SK-N-SH (cell line): ENCODE measurements around the gene C10orf88. TPM values are rescaled to one million over a fixed set of nuclear protein-coding genes. Genes with fewer than 3 reads are reported as not detected.

Experiments used
- CTCF ChIA-PET: fragments of 300-600, 350-600 bp; formaldehyde crosslinking; extraction: SDS; loops from one replicate; lab custom pipeline; 2021; lab: Yijun Ruan, JAX
- POLR2A ChIA-PET: fragments of 350-600 bp; sonication (Branson Sonifier 250); formaldehyde crosslinking; extraction: SDS; loops from one replicate; lab custom pipeline; 2020; ENCODE audit warnings: antibody characterized with exemption, inconsistent platforms; lab: Yijun Ruan, JAX
- DNase-seq: peaks from one replicate; pipeline ENCODE4 v3.0.0; 2012
- H2AFZ ChIP-seq: fragments of 200-600 bp; sonication (generic); 2 replicates; pipeline ENCODE4 v1.8.1; 2016; ENCODE audit warnings: antibody characterized with exemption, mild to moderate bottlenecking, low read depth
- H3F3A ChIP-seq: fragments of 200-600 bp; sonication (generic); replicated peaks from 2 replicates; pipeline ENCODE3; 2016; ENCODE audit warnings: antibody characterized with exemption, mild to moderate bottlenecking; ENCODE audit not compliant: insufficient read depth
- H3K27ac ChIP-seq, 2 experiments: fragments of 200-500 bp in 1 of 2; fragments of 200-600 bp in 1 of 2; sonication (Bioruptor generic) in 1 of 2; sonication (generic), shearing (Covaris generic) in 1 of 2; 2 replicates each; pipeline versions ENCODE4 v1.5.1 to v1.6.1; 2014 to 2016; ENCODE audit warnings: low read depth in 2 of 2, inconsistent platforms in 1 of 2, low read length in 1 of 2, mild to moderate bottlenecking in 1 of 2, mixed read lengths in 1 of 2
- H3K27me3 ChIP-seq: fragments of 200-600 bp; sonication (generic), shearing (Covaris generic); 2 replicates; pipeline ENCODE4 v1.6.1; 2016; ENCODE audit warnings: mixed run types; ENCODE audit not compliant: insufficient read depth
- H3K36me3 ChIP-seq, 2 experiments: fragments of 200-500 bp in 1 of 2; fragments of 200-600 bp in 1 of 2; sonication (Bioruptor generic) in 1 of 2; sonication (generic) in 1 of 2; replicated peaks in 1 of 2; 2 replicates each; pipeline versions ENCODE3 to v1.5.1; 2014 to 2016; ENCODE audit warnings: low read length in 1 of 2, mild to moderate bottlenecking in 1 of 2; ENCODE audit not compliant: insufficient read depth in 2 of 2, control insufficient read depth in 1 of 2
- H3K4me1 ChIP-seq, 2 experiments: fragments of 200-500 bp in 1 of 2; fragments of 200-600 bp in 1 of 2; sonication (Bioruptor generic) in 1 of 2; sonication (generic), shearing (Covaris generic) in 1 of 2; 2 replicates each; pipeline versions ENCODE4 v1.5.1 to v1.6.1; 2014 to 2016; ENCODE audit warnings: low read depth in 1 of 2, low read length in 1 of 2, mixed run types in 1 of 2; ENCODE audit not compliant: insufficient read depth in 2 of 2, control insufficient read depth in 1 of 2
- H3K4me2 ChIP-seq: fragments of 200-600 bp; sonication (generic), shearing (Covaris generic); 2 replicates; pipeline ENCODE4 v1.6.1; 2017; ENCODE audit warnings: mixed run types
- H3K4me3 ChIP-seq, 2 experiments: fragments of 200-500 bp in 1 of 2; fragments of 200-600 bp in 1 of 2; sonication (Bioruptor generic) in 1 of 2; sonication (generic), shearing (Covaris generic) in 1 of 2; 2 replicates each; pipeline versions ENCODE4 v1.5.1 to v1.8.1; 2014 to 2016; ENCODE audit warnings: low read depth in 2 of 2, inconsistent platforms in 1 of 2, low read length in 1 of 2, mild to moderate bottlenecking in 1 of 2, mixed read lengths in 1 of 2, moderate library complexity in 1 of 2
- H3K79me2 ChIP-seq: fragments of 200-600 bp; sonication (generic); 2 replicates; pipeline ENCODE4 v1.8.1; 2017; ENCODE audit warnings: mild to moderate bottlenecking; ENCODE audit not compliant: insufficient read depth
- H3K9ac ChIP-seq: fragments of 200-600 bp; sonication (generic); 2 replicates; pipeline ENCODE4 v1.6.1; 2017; ENCODE audit warnings: mixed run types
- H3K9me2 ChIP-seq: fragments of 200-600 bp; sonication (generic); 2 replicates; pipeline ENCODE4 v1.6.1; 2017; ENCODE audit warnings: mixed run types
- H3K9me3 ChIP-seq: fragments of 200-600 bp; sonication (generic); 2 replicates; pipeline ENCODE4 v1.6.1; 2017; ENCODE audit warnings: mixed run types, mild to moderate bottlenecking, moderate library complexity
- H4K20me1 ChIP-seq: fragments of 200-600 bp; sonication (generic); 2 replicates; pipeline ENCODE4 v1.6.1; 2017; ENCODE audit warnings: mild to moderate bottlenecking, mixed run types; ENCODE audit not compliant: insufficient read depth
- FOSL2 ChIP-seq: IDR thresholded peaks from 2 replicates; pipeline ENCODE4 v1.4.0; 2012; ENCODE audit warnings: low read depth, mild to moderate bottlenecking, moderate library complexity, borderline replicate concordance
- FOXJ3 ChIP-seq: sonication (generic); formaldehyde crosslinking; IDR thresholded peaks from 2 replicates; pipeline ENCODE4 v1.5.1; 2020; ENCODE audit warnings: mild to moderate bottlenecking, missing genetic modification reagents
- GABPA ChIP-seq: IDR thresholded peaks from 2 replicates; pipeline ENCODE4 v1.4.0; 2012; ENCODE audit warnings: low read depth, mild to moderate bottlenecking
- MEF2A ChIP-seq: IDR thresholded peaks from 2 replicates; pipeline ENCODE4 v1.4.0; 2012; ENCODE audit warnings: low read depth, borderline replicate concordance
- NFIC ChIP-seq: IDR thresholded peaks from 2 replicates; pipeline ENCODE4 v1.4.0; 2012; ENCODE audit warnings: borderline replicate concordance
- POLR2AphosphoS5 ChIP-seq: IDR thresholded peaks from 2 replicates; pipeline ENCODE4 v1.6.1; 2012; ENCODE audit warnings: low read depth, low read length
- RAD21 ChIP-seq: IDR thresholded peaks from 2 replicates; pipeline ENCODE4 v1.6.1; 2012; ENCODE audit warnings: mild to moderate bottlenecking, low read length
- SMC3 ChIP-seq: IDR thresholded peaks from 2 replicates; pipeline ENCODE4 v1.6.1; 2012; ENCODE audit warnings: low read depth, low read length, improper control_type of control experiment
- TEAD4 ChIP-seq: IDR thresholded peaks from 2 replicates; pipeline ENCODE4 v1.4.0; 2012; ENCODE audit warnings: mild to moderate bottlenecking, borderline replicate concordance; ENCODE audit not compliant: insufficient read depth
- polyA plus RNA-seq, 3 experiments: library from polyadenylated mRNA; depleted of rRNA; stranded (reverse); fragments of >200 nt; gene quantifications; 2 replicates each; pipeline ENCODE4 v1.2.3, GENCODE V29; 2012
- TF ChIP-seq, protein P1 (sequence below): IDR thresholded peaks from 2 replicates; pipeline ENCODE4 v1.6.1; 2012; ENCODE audit warnings: mild to moderate bottlenecking, low read depth, low read length, moderate library complexity
- TF ChIP-seq, protein P2 (sequence below): IDR thresholded peaks from 2 replicates; pipeline ENCODE4; 2012
- TF ChIP-seq, protein P3 (sequence below): fragments of 200-600 bp; sonication (generic); IDR thresholded peaks from 2 replicates; pipeline ENCODE4 v1.6.1; 2017; ENCODE audit warnings: antibody characterized with exemption, mild to moderate bottlenecking, moderate library complexity
- TF ChIP-seq, protein P4 (sequence below): IDR thresholded peaks from 2 replicates; pipeline ENCODE4 v1.4.0; 2012; ENCODE audit warnings: low read depth, borderline replicate concordance

Gene C10orf88
- polyA plus RNA-seq, 1 of the 3 experiments (the other 2 are of a cell fraction), result 2.7 TPM

DNA sequence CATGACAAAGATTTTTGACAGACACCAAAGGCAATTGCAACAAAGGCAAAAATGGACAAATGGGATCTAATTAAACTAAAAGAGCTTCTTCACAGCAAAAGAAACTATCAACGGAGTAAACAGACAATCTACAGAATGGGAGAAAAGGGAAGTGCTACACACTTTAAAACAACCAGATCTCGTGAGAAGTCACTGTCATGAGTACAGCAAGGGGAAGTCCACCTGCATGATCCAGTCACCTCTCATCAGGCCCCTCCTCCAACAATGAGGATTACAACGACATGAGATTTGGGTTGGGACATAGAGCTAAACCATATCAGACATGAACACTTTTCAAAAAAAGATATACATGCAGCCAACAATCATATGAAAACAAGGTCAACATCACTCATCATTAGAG lies 14.7 kb upstream of the C10orf88 start (continued):
- TF ChIP-seq, protein P1, sequence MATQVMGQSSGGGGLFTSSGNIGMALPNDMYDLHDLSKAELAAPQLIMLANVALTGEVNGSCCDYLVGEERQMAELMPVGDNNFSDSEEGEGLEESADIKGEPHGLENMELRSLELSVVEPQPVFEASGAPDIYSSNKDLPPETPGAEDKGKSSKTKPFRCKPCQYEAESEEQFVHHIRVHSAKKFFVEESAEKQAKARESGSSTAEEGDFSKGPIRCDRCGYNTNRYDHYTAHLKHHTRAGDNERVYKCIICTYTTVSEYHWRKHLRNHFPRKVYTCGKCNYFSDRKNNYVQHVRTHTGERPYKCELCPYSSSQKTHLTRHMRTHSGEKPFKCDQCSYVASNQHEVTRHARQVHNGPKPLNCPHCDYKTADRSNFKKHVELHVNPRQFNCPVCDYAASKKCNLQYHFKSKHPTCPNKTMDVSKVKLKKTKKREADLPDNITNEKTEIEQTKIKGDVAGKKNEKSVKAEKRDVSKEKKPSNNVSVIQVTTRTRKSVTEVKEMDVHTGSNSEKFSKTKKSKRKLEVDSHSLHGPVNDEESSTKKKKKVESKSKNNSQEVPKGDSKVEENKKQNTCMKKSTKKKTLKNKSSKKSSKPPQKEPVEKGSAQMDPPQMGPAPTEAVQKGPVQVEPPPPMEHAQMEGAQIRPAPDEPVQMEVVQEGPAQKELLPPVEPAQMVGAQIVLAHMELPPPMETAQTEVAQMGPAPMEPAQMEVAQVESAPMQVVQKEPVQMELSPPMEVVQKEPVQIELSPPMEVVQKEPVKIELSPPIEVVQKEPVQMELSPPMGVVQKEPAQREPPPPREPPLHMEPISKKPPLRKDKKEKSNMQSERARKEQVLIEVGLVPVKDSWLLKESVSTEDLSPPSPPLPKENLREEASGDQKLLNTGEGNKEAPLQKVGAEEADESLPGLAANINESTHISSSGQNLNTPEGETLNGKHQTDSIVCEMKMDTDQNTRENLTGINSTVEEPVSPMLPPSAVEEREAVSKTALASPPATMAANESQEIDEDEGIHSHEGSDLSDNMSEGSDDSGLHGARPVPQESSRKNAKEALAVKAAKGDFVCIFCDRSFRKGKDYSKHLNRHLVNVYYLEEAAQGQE, result no peak
- TF ChIP-seq SMC3, result no peak
- TF ChIP-seq, all 33 proteins: peak for 0

DNA sequence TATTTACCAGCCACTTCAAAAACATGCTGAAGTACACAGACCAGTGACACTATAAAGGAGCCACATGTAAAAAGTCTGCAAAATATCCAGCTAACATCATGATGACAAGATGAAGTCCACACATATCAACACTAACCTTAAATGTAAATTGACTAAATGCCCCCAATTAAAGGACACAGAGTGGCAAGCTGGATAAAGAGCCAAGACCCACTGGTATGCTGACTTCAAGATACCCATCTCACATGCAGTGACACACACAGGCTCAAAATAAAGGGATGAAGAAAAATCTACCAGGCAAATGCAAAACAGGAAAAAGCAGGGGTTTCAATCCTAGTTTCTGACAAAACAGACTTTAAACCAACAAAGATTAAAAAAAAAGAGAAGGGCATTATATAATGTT lies 12.9 kb upstream of the C10orf88 start:
- CTCF ChIA-PET, result interaction anchor here (1.2 kb wide), 1 partner anchor 13 kb away, joined by 5 read pairs; the partner anchor contains the start of gene PSTK

More for the DNA sequence above, 12.9 kb upstream of the C10orf88 start:
- Histone ChIP-seq H3K9ac (no peak overlapping the region), H3K9me2 (no peaks in the 10 kb centered on the region), H3K9me3 (0 out of 2 replicates have a peak, but pooled peaks cover 18% of the 10 kb centered on the region), H3K36me3 (peaks cover 0 to 5% of the 10 kb centered on the region in 2 experiments), H2AFZ (no peak overlapping the region), H3K4me2 (no peak overlapping the region), H3K27me3 (no peaks in the 10 kb centered on the region), H3K4me1 (no peaks in the 10 kb centered on the region), H3K79me2 (no peaks in the 10 kb centered on the region), H3K4me3 (no peak overlapping the region), H4K20me1 (no peaks in the 10 kb centered on the region), H3K27ac (no peak overlapping the region), H3F3A (no peaks in the 10 kb centered on the region)
- no peak for DNase-seq
- TF ChIP-seq, protein P2, sequence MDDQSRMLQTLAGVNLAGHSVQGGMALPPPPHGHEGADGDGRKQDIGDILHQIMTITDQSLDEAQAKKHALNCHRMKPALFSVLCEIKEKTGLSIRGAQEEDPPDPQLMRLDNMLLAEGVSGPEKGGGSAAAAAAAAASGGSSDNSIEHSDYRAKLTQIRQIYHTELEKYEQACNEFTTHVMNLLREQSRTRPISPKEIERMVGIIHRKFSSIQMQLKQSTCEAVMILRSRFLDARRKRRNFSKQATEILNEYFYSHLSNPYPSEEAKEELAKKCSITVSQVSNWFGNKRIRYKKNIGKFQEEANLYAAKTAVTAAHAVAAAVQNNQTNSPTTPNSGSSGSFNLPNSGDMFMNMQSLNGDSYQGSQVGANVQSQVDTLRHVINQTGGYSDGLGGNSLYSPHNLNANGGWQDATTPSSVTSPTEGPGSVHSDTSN, result no peak
- TF ChIP-seq FOXJ3 (CRISPR knock-in tag), result no peak
- no peak for TF ChIP-seq GABPA
- TF ChIP-seq, protein P1, result no peak
- TF ChIP-seq NFIC, result no peak
- TF ChIP-seq, protein P3, sequence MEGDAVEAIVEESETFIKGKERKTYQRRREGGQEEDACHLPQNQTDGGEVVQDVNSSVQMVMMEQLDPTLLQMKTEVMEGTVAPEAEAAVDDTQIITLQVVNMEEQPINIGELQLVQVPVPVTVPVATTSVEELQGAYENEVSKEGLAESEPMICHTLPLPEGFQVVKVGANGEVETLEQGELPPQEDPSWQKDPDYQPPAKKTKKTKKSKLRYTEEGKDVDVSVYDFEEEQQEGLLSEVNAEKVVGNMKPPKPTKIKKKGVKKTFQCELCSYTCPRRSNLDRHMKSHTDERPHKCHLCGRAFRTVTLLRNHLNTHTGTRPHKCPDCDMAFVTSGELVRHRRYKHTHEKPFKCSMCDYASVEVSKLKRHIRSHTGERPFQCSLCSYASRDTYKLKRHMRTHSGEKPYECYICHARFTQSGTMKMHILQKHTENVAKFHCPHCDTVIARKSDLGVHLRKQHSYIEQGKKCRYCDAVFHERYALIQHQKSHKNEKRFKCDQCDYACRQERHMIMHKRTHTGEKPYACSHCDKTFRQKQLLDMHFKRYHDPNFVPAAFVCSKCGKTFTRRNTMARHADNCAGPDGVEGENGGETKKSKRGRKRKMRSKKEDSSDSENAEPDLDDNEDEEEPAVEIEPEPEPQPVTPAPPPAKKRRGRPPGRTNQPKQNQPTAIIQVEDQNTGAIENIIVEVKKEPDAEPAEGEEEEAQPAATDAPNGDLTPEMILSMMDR, result no peak
- no peak for TF ChIP-seq SMC3
- TF ChIP-seq FOSL2, result no peak
- TF ChIP-seq, protein P4, sequence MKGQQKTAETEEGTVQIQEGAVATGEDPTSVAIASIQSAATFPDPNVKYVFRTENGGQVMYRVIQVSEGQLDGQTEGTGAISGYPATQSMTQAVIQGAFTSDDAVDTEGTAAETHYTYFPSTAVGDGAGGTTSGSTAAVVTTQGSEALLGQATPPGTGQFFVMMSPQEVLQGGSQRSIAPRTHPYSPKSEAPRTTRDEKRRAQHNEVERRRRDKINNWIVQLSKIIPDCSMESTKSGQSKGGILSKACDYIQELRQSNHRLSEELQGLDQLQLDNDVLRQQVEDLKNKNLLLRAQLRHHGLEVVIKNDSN, result no peak
- no peak for TF ChIP-seq MEF2A
- no peak for TF ChIP-seq TEAD4
- no peak for TF ChIP-seq POLR2AphosphoS5
- TF ChIP-seq RAD21, result no peak
- POLR2A ChIA-PET, result no interaction called here
